ENCODE data around the gene ATRNL1. TPM values are rescaled to one million over a fixed set of nuclear protein-coding genes. Genes with fewer than 3 reads are reported as not detected.

The ATRNL1 gene
- total RNA-seq, 1 experiment from 2014 or later: 1.3 TPM

GRCh38 chr10:115050375-115051010, 42.7 kb upstream of the ATRNL1 start:
- ATAC-seq (no peak), DNase-seq (ENCODE audit: low read depth, low spot score) (no peak)
- no peak overlapping the region for H3K27ac ChIP-seq (ENCODE audit: low read depth, low read length)
- RAD21 ChIA-PET (ENCODE audit: low non-redundant PET in 1 of 2, low total read pairs in 2 of 2, uncharacterized antibody in 2 of 2, unreplicated experiment in 2 of 2): no interaction called here
- TF ChIP-seq, protein P1, sequence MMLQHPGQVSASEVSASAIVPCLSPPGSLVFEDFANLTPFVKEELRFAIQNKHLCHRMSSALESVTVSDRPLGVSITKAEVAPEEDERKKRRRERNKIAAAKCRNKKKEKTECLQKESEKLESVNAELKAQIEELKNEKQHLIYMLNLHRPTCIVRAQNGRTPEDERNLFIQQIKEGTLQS (IDR thresholded peaks at IDR 0.05): no peak
- no peak for TF ChIP-seq MAX (IDR thresholded peaks at IDR 0.05)
- no peak for TF ChIP-seq EZH2 (IDR thresholded peaks at IDR 0.05)
- TF ChIP-seq CBX3 (IDR thresholded peaks at IDR 0.05; ENCODE audit: low read depth): no peak
- TF ChIP-seq ZNF274 (IDR thresholded peaks at IDR 0.05; ENCODE audit: low read depth, low read length): no peak
- TF ChIP-seq ELF1 (IDR thresholded peaks at IDR 0.05; ENCODE audit: borderline replicate concordance, low read depth): no peak
- no peak for TF ChIP-seq POLR2AphosphoS5 (IDR thresholded peaks at IDR 0.05; ENCODE audit: low read depth, low read length)
- no peak for TF ChIP-seq SRF (IDR thresholded peaks at IDR 0.05; ENCODE audit: low read depth)
- TF ChIP-seq SP1 (IDR thresholded peaks at IDR 0.05; ENCODE audit: low read depth): no peak
- no peak for TF ChIP-seq EGR1 (IDR thresholded peaks at IDR 0.05; ENCODE audit: low read depth)
- TF ChIP-seq FOSL1 (IDR thresholded peaks at IDR 0.05; ENCODE audit: low read depth): no peak
- TF ChIP-seq RAD21 (IDR thresholded peaks at IDR 0.05; ENCODE audit: low read depth): no peak
- BruUV-seq (replicated peaks): no TSS peak
- no peak overlapping the region for H3K4me3 ChIP-seq (replicated peaks in 1 of 2; ENCODE audit: low read depth in 1 of 2, low read length in 2 of 2)
- H3K36me3 ChIP-seq (ENCODE audit: control insufficient read depth in 1 of 2, insufficient read depth in 2 of 2, low read length in 2 of 2): no peaks in the 10 kb centered on the region
- CTCF ChIA-PET: no interaction called here
- POLR2A ChIA-PET: no interaction called here
- intact Hi-C loops (cut with micrococcal nuclease): no loop called here
- no peaks in the 10 kb centered on the region for H4K20me1 ChIP-seq (ENCODE audit: insufficient read depth)
- H3K4me1 ChIP-seq (ENCODE audit: control insufficient read depth in 1 of 2, insufficient read depth in 2 of 2, low read length in 2 of 2): no peaks in the 10 kb centered on the region
- H3K9me2 ChIP-seq (ENCODE audit: insufficient read depth): no peaks in the 10 kb centered on the region
- no peak overlapping the region for H3K4me2 ChIP-seq (ENCODE audit: low read length)
- no peak overlapping the region for H2AFZ ChIP-seq (ENCODE audit: low read depth, low read length, poor library complexity, severe bottlenecking)
- H3K9me3 ChIP-seq (ENCODE audit: control insufficient read depth in 1 of 2, insufficient read depth in 1 of 2, low read depth in 1 of 2, low read length in 2 of 2): no peaks in the 10 kb centered on the region
- no peak overlapping the region for H3K9ac ChIP-seq (ENCODE audit: low read length)
- peaks cover 4% of the 10 kb centered on the region; the same call in 1 of the 2 replicates for H3K27me3 ChIP-seq (ENCODE audit: insufficient read depth, low read length)
- H3K79me2 ChIP-seq (ENCODE audit: insufficient read depth, low read length): no peaks in the 10 kb centered on the region

GRCh38 chr10:115051216-115051615, 41.9 kb upstream of the ATRNL1 start:
- ATAC-seq (no peak), DNase-seq (ENCODE audit: low read depth, low spot score) (no peak)
- ChIA-PET RAD21 (ENCODE audit: low non-redundant PET in 1 of 2, low total read pairs in 2 of 2, uncharacterized antibody in 2 of 2, unreplicated experiment in 2 of 2) (no interaction called here), POLR2A (no interaction called here), CTCF (no interaction called here)
- intact Hi-C loops (cut with micrococcal nuclease): no loop called here
- Histone ChIP-seq H3K9me2 (ENCODE audit: insufficient read depth) (no peaks in the 10 kb centered on the region), H3K9ac (ENCODE audit: low read length) (no peak overlapping the region), H3K9me3 (ENCODE audit: control insufficient read depth in 1 of 2, insufficient read depth in 1 of 2, low read depth in 1 of 2, low read length in 2 of 2) (no peaks in the 10 kb centered on the region), H3K4me3 (replicated peaks in 1 of 2; ENCODE audit: low read depth in 1 of 2, low read length in 2 of 2) (no peak overlapping the region), H2AFZ (ENCODE audit: low read depth, low read length, poor library complexity, severe bottlenecking) (no peak overlapping the region), H4K20me1 (ENCODE audit: insufficient read depth) (no peaks in the 10 kb centered on the region), H3K4me2 (ENCODE audit: low read length) (no peak overlapping the region), H3K4me1 (ENCODE audit: control insufficient read depth in 1 of 2, insufficient read depth in 2 of 2, low read length in 2 of 2) (no peaks in the 10 kb centered on the region), H3K27me3 (ENCODE audit: insufficient read depth, low read length) (peaks cover 4% of the 10 kb centered on the region; the same call in 1 of the 2 replicates), H3K27ac (ENCODE audit: low read depth, low read length) (no peak overlapping the region), H3K79me2 (ENCODE audit: insufficient read depth, low read length) (no peaks in the 10 kb centered on the region), H3K36me3 (ENCODE audit: control insufficient read depth in 1 of 2, insufficient read depth in 2 of 2, low read length in 2 of 2) (no peaks in the 10 kb centered on the region)
- TF ChIP-seq, protein P2, sequence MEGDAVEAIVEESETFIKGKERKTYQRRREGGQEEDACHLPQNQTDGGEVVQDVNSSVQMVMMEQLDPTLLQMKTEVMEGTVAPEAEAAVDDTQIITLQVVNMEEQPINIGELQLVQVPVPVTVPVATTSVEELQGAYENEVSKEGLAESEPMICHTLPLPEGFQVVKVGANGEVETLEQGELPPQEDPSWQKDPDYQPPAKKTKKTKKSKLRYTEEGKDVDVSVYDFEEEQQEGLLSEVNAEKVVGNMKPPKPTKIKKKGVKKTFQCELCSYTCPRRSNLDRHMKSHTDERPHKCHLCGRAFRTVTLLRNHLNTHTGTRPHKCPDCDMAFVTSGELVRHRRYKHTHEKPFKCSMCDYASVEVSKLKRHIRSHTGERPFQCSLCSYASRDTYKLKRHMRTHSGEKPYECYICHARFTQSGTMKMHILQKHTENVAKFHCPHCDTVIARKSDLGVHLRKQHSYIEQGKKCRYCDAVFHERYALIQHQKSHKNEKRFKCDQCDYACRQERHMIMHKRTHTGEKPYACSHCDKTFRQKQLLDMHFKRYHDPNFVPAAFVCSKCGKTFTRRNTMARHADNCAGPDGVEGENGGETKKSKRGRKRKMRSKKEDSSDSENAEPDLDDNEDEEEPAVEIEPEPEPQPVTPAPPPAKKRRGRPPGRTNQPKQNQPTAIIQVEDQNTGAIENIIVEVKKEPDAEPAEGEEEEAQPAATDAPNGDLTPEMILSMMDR (IDR thresholded peaks at IDR 0.05 in 2 of 3, conservative IDR thresholded peaks at IDR 0.05 in 1 of 3; ENCODE audit: borderline replicate concordance in 1 of 3, insufficient read depth in 1 of 3, low read depth in 2 of 3, low read length in 2 of 3): no peak
- no peak for TF ChIP-seq ELF1 (IDR thresholded peaks at IDR 0.05; ENCODE audit: borderline replicate concordance, low read depth)
- TF ChIP-seq POLR2A (IDR thresholded peaks at IDR 0.05; ENCODE audit: borderline replicate concordance, extremely low read depth, insufficient read depth, insufficient read length): no peak
- TF ChIP-seq SRF (IDR thresholded peaks at IDR 0.05; ENCODE audit: low read depth): no peak
- no TSS peak for BruUV-seq (replicated peaks)
